DOHH2 (cell line): ENCODE data around the gene AJUBA.

ENCODE experiments used
- H3F3A ChIP-seq: fragments of 200-600 bp; sonication (generic), shearing (Covaris generic); 2 replicates; pipeline ENCODE4 v1.6.0; 2016; ENCODE audit warnings: antibody characterized with exemption, mild to moderate bottlenecking; ENCODE audit not compliant: control insufficient read depth, insufficient read depth
- H3K27ac ChIP-seq: fragments of 200-600 bp; sonication (generic); 2 replicates; pipeline ENCODE4 v1.5.1; 2014; ENCODE audit warnings: low read depth, mild to moderate bottlenecking, low read length, moderate library complexity
- H3K27me3 ChIP-seq: fragments of 200-600 bp; sonication (generic); 2 replicates; pipeline ENCODE4 v1.6.1; 2014; ENCODE audit warnings: mild to moderate bottlenecking, low read length, mixed read lengths; ENCODE audit not compliant: control insufficient read depth
- H3K36me3 ChIP-seq: fragments of 200-600 bp; sonication (generic); 2 replicates; pipeline ENCODE4 v1.6.1; 2014; ENCODE audit warnings: mild to moderate bottlenecking, low read length, moderate library complexity, mixed read lengths; ENCODE audit not compliant: control insufficient read depth
- H3K4me1 ChIP-seq: fragments of 200-600 bp; sonication (generic); 2 replicates; pipeline ENCODE4 v1.6.1; 2014; ENCODE audit warnings: mild to moderate bottlenecking, low read length, mixed read lengths; ENCODE audit not compliant: control insufficient read depth
- H3K4me2 ChIP-seq: fragments of 200-600 bp; sonication (generic); 2 replicates; pipeline ENCODE4 v1.6.0; 2014; ENCODE audit warnings: mild to moderate bottlenecking, low read length, moderate library complexity
- H3K4me3 ChIP-seq: fragments of 200-600 bp; sonication (generic); 2 replicates; pipeline ENCODE4 v1.5.1; 2014; ENCODE audit warnings: mild to moderate bottlenecking, low read length, mixed read lengths
- H3K79me2 ChIP-seq: fragments of 200-600 bp; sonication (generic); 2 replicates; pipeline ENCODE4 v1.6.1; 2014; ENCODE audit warnings: mild to moderate bottlenecking, low read length, mixed read lengths; ENCODE audit not compliant: control insufficient read depth
- H3K9me2 ChIP-seq: fragments of 200-600 bp; sonication (generic); replicated peaks from 2 replicates; pipeline ENCODE4 v1.6.1; 2014; ENCODE audit warnings: mild to moderate bottlenecking, low read length, mixed read lengths; ENCODE audit not compliant: control insufficient read depth
- H3K9me3 ChIP-seq: fragments of 200-600 bp; sonication (generic); 2 replicates; pipeline ENCODE4 v1.6.1; 2014; ENCODE audit warnings: antibody characterized with exemption, low read length, mixed read lengths; ENCODE audit not compliant: control insufficient read depth, insufficient read depth
- H4K20me1 ChIP-seq: fragments of 200-600 bp; sonication (generic); 2 replicates; pipeline ENCODE4 v1.6.0; 2014; ENCODE audit warnings: low read depth, mild to moderate bottlenecking, antibody characterized with exemption, low read length, moderate library complexity; ENCODE audit not compliant: control insufficient read depth, insufficient read depth
- EZH2phosphoT487 ChIP-seq: fragments of 200-600 bp; sonication (generic); IDR thresholded peaks from 2 replicates; pipeline ENCODE4 v1.6.1; 2017; ENCODE audit warnings: borderline replicate concordance, mild to moderate bottlenecking, antibody characterized with exemption, low read length, moderate library complexity, mixed read lengths
- TF ChIP-seq, protein P1 (sequence below): fragments of 200-600 bp; sonication (generic); IDR thresholded peaks from one replicate; pipeline ENCODE4 v1.5.1; 2014; ENCODE audit warnings: antibody characterized with exemption, mild to moderate bottlenecking, low read depth, low read length; ENCODE audit not compliant: poor library complexity, severe bottlenecking

AJUBA gene

GRCh38 chr14:22982477-22983245 is at the start of gene AJUBA:
Gene AJUBA (minus strand): TSS chr14:22982551. CDS start chr14:22982266, 285 bp downstream.
- H3K4me2 ChIP-seq = peak within 1 kb of the TSS; percentile 67
- H3K36me3 ChIP-seq = peaks cover 19% of the 10 kb centered on the region
- H3F3A ChIP-seq = peaks cover 9% of the 10 kb centered on the region
- no peaks in the 10 kb centered on the region for H3K9me3 ChIP-seq
- no peaks in the 10 kb centered on the region for H4K20me1 ChIP-seq
- peaks cover 3% of the 10 kb centered on the region; the same call in 1 of the 2 replicates for H3K27me3 ChIP-seq
- TF ChIP-seq EZH2phosphoT487 = no peak
- TF ChIP-seq, protein P1, sequence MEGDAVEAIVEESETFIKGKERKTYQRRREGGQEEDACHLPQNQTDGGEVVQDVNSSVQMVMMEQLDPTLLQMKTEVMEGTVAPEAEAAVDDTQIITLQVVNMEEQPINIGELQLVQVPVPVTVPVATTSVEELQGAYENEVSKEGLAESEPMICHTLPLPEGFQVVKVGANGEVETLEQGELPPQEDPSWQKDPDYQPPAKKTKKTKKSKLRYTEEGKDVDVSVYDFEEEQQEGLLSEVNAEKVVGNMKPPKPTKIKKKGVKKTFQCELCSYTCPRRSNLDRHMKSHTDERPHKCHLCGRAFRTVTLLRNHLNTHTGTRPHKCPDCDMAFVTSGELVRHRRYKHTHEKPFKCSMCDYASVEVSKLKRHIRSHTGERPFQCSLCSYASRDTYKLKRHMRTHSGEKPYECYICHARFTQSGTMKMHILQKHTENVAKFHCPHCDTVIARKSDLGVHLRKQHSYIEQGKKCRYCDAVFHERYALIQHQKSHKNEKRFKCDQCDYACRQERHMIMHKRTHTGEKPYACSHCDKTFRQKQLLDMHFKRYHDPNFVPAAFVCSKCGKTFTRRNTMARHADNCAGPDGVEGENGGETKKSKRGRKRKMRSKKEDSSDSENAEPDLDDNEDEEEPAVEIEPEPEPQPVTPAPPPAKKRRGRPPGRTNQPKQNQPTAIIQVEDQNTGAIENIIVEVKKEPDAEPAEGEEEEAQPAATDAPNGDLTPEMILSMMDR = no peak
- peak within 1 kb of the TSS; percentile 71 for H3K4me3 ChIP-seq
- H3K79me2 ChIP-seq = no peaks in the 10 kb centered on the region
- H3K4me1 ChIP-seq = peaks cover 56% of the 10 kb centered on the region
- H3K9me2 ChIP-seq = no peaks in the 10 kb centered on the region
- H3K27ac ChIP-seq = no peak within 1 kb of the TSS

DNA sequence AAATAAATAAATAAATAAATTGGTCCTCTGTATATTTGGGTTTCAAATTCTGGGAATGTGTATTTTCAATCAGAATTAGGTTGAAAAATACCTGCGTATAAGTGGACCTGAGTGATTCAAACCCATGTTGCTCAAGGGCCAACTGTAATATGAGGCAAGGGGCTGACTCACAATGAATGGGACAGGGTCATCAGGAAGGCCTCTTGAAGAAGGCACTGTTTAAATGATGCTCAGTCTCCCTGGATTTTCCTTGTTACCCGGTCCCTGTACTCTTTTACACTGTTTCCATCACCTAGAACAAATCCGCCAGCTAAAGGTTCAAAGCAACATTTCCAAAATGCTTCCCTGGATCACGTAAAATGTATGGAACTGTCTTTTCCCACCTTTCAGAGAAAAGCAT is 48.6 kb upstream of the AJUBA start:
- Histone ChIP-seq H3K9me2 (no peaks in the 10 kb centered on the region), H3F3A (no peaks in the 10 kb centered on the region), H3K27ac (no peak overlapping the region), H3K4me3 (no peak overlapping the region), H3K4me2 (no peak overlapping the region), H4K20me1 (no peaks in the 10 kb centered on the region), H3K9me3 (no peaks in the 10 kb centered on the region), H3K36me3 (peaks cover 60% of the 10 kb centered on the region), H3K79me2 (peaks cover 50% of the 10 kb centered on the region), H3K27me3 (no peaks in the 10 kb centered on the region), H3K4me1 (peaks cover 19% of the 10 kb centered on the region)
- TF ChIP-seq, protein P1 = no peak
- no peak for TF ChIP-seq EZH2phosphoT487

DNA sequence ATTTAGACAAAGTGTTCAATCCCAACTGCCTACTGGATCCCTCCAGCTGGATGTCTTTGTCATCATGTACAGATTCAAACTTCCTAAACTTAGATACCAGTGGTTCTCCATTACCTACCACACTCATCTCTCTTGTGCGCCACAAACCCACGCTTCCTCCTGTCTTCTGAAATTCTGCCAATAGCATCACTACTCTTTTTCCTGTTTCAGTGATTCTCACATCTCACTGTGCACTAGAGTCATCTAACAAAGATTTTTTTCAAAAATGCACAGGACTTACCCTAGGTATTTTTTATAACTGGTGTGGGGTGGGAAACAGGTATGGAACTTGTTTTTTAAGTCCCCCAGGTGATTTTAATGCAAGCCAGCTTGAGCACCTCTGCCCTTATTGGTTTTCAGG is 46.4 kb upstream of the AJUBA start:
- Histone ChIP-seq H4K20me1 (no peaks in the 10 kb centered on the region), H3K27me3 (no peaks in the 10 kb centered on the region), H3K79me2 (peaks cover 40% of the 10 kb centered on the region), H3K9me2 (no peaks in the 10 kb centered on the region), H3K9me3 (no peaks in the 10 kb centered on the region), H3K36me3 (peaks cover 62% of the 10 kb centered on the region), H3K27ac (no peak overlapping the region), H3F3A (no peaks in the 10 kb centered on the region), H3K4me3 (no peak overlapping the region), H3K4me1 (peaks cover 9% of the 10 kb centered on the region), H3K4me2 (no peak overlapping the region)
- no peak for TF ChIP-seq EZH2phosphoT487
- TF ChIP-seq, protein P1 = no peak
